Nephron (organoid): ENCODE results near the gene JAZF1.

Experiments
- H3K27ac Mint-ChIP-seq, 3 experiments: 2 replicates each; pipeline ENCODE4 v1.8.0; 2020; ENCODE audit warnings: mixed read lengths in 3 of 3, mild to moderate bottlenecking in 2 of 3, moderate library complexity in 1 of 3
- H3K27me3 Mint-ChIP-seq: 2 replicates; pipeline ENCODE4 v1.8.0; 2021; ENCODE audit warnings: low read depth, mild to moderate bottlenecking, moderate library complexity, mixed read lengths
- H3K36me3 Mint-ChIP-seq: 2 replicates; pipeline ENCODE4 v1.8.0; 2020; ENCODE audit warnings: low read depth, mixed read lengths
- H3K4me1 Mint-ChIP-seq: 2 replicates; pipeline ENCODE4 v1.8.0; 2020; ENCODE audit warnings: mixed read lengths
- H3K4me3 Mint-ChIP-seq, 3 experiments: 2 replicates each; pipeline ENCODE4 v1.8.0; 2020; ENCODE audit warnings: mild to moderate bottlenecking in 3 of 3, mixed read lengths in 3 of 3, moderate library complexity in 2 of 3
- H3K9me3 Mint-ChIP-seq: 2 replicates; pipeline ENCODE4 v1.8.0; 2020; ENCODE audit warnings: mixed read lengths
- CTCF ChIP-seq, 3 experiments: fragments of 200-600 bp; sonication (generic); IDR thresholded peaks; one replicate each; pipeline ENCODE4 v1.5.0; 2021; ENCODE audit warnings: antibody characterized with exemption in 3 of 3; ENCODE audit not compliant: unreplicated experiment in 3 of 3

Gene JAZF1

DNA sequence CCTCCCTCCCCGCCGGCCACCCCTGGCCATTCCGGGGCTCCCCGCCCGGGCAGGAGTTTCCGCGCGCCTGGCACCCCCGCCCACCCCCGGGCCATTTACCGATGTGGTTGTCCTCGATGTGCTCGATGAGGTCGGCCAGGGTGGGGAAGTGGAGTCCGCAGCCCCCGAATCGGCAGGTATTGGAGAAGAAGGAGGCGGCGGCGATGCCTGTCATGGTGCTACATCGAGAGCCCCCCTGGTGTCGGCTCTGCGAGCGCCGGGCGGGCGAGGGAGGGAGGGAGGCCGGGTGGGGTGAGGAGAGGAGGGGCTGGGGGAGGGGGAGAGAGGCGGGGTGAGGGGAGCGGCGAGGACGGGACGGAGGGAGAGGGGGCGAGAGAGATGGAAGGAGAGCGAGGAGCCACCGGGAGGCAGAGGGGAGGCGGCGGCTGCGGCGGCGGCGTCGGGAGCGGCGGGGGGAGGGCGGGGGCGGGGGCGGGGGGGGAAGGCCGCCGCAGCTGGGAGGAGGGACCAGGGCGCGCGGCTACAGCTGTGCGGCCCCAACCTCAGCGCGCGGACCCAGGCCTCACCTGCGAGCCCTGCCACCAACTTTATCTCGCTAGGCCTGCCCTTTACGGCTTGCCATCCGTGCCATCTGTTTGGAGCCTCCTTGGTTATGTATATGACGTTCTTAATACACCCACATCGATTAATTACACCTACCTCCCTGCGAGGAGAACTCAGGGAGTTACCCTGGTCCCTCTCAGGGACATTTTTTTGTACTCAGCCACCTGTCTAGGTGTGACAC, at the start of gene JAZF1:
Gene JAZF1 (minus strand): TSS at position 432 of the 784 bp plus-strand sequence.
- Mint-ChIP-seq H3K4me1 (peaks cover 41% of the 10 kb centered on the region), H3K9me3 (no peaks in the 10 kb centered on the region), H3K27me3 (peaks cover 29% of the 10 kb centered on the region), H3K4me3 (peak within 1 kb of the TSS; percentile 93 to 95 (median 94)), H3K36me3 (no peaks in the 10 kb centered on the region), H3K27ac (peak within 1 kb of the TSS; percentile 47 to 90 (median 84))
- no peak for TF ChIP-seq CTCF (IDR thresholded peaks at IDR 0.05; ENCODE audit: unreplicated experiment in 3 of 3)

DNA sequence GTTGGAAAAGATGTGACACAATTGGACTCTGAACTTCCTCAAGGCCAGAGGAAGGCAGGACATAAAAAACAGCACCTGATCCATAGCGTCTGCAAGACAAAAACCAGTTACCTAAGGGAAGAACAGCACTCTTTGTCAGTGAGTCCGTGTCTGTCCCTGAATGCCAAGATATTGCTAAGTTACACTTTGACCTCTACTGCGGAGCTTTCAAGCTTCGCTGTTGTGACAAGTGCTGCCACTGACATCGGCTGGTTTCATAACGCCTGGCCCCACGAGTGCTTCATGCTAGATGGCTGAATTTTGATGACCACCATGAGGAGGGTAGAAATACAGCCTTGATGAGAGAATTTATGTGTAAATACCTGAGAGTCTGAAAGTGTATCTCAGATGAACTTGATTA, 49.7 kb upstream of the JAZF1 start:
- H3K27ac Mint-ChIP-seq: no peak overlapping the region
- no peaks in the 10 kb centered on the region for H3K4me1 Mint-ChIP-seq
- no peak overlapping the region for H3K4me3 Mint-ChIP-seq
- H3K9me3 Mint-ChIP-seq: no peaks in the 10 kb centered on the region
- no peaks in the 10 kb centered on the region for H3K36me3 Mint-ChIP-seq
- no peak for TF ChIP-seq CTCF (IDR thresholded peaks at IDR 0.05; ENCODE audit: unreplicated experiment in 3 of 3)
- no peaks in the 10 kb centered on the region for H3K27me3 Mint-ChIP-seq

- TF ChIP-seq CTCF (IDR thresholded peaks at IDR 0.05; ENCODE audit: unreplicated experiment in 3 of 3): no peak
- Mint-ChIP-seq H3K36me3 (no peaks in the 10 kb centered on the region), H3K4me1 (no peaks in the 10 kb centered on the region), H3K27ac (no peak overlapping the region), H3K27me3 (peaks cover 6% of the 10 kb centered on the region), H3K4me3 (no peak overlapping the region), H3K9me3 (no peaks in the 10 kb centered on the region)
Measured at GRCh38 chr7:28228396-28228795, 47.8 kb upstream of the JAZF1 start.

DNA sequence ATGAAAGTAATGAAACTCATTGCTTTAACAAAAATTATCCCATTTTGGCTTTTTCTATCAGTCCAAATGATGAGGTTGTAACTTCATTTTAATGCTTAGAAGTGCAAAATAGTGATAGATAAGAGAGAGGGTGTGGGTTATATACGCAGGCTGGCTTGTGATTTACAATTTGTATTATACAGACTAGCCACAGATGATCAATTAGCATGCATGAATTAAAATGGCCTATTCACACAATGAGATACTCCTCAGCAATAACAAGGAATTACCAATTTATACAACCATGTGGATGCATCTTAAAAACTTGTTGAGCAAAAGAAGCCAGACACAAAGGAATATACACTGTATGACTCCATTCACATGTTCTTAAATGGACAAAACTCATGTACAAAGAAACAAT, 45.4 kb upstream of the JAZF1 start:
- H3K27ac Mint-ChIP-seq: no peak overlapping the region
- H3K4me3 Mint-ChIP-seq: no peak overlapping the region
- H3K4me1 Mint-ChIP-seq: no peaks in the 10 kb centered on the region
- H3K9me3 Mint-ChIP-seq: no peaks in the 10 kb centered on the region
- H3K36me3 Mint-ChIP-seq: no peaks in the 10 kb centered on the region
- peaks cover 6% of the 10 kb centered on the region for H3K27me3 Mint-ChIP-seq
- TF ChIP-seq CTCF (IDR thresholded peaks at IDR 0.05; ENCODE audit: unreplicated experiment in 3 of 3): no peak

GRCh38 chr7:28225576-28225975, 45.0 kb upstream of the JAZF1 start:
- Mint-ChIP-seq H3K9me3 (no peaks in the 10 kb centered on the region), H3K4me1 (no peaks in the 10 kb centered on the region), H3K4me3 (no peak overlapping the region), H3K27ac (no peak overlapping the region), H3K27me3 (peaks cover 10% of the 10 kb centered on the region), H3K36me3 (no peaks in the 10 kb centered on the region)
- TF ChIP-seq CTCF (IDR thresholded peaks at IDR 0.05; ENCODE audit: unreplicated experiment in 3 of 3): no peak

DNA sequence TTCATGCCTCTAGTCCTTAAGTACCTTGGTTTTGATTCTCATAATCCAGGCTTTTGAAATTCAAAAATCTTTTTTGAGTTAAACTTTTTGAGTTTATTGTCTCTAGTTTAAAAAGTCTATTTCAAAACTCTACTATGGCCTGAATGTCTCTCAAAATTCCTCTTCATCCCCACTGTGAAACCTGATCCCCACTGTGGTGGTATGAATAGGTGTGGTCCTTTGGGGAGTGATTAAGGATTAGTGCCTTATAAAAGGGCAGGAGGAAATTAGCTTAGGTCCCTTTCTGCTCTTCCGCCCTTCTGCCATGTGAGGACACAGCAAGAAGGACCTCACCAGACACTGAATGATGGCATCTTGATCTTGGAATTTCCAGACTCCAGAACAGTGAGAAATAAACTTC, 44.1 kb upstream of the JAZF1 start:
- no peaks in the 10 kb centered on the region for H3K9me3 Mint-ChIP-seq
- TF ChIP-seq CTCF (IDR thresholded peaks at IDR 0.05; ENCODE audit: unreplicated experiment in 3 of 3): no peak
- H3K36me3 Mint-ChIP-seq: no peaks in the 10 kb centered on the region
- no peaks in the 10 kb centered on the region for H3K4me1 Mint-ChIP-seq
- no peak overlapping the region for H3K27ac Mint-ChIP-seq
- H3K4me3 Mint-ChIP-seq: no peak overlapping the region
- peaks cover 10% of the 10 kb centered on the region for H3K27me3 Mint-ChIP-seq
